CD4-positive, alpha-beta T cell treated with Interleukin-1 beta for 1 hour (primary cell): ENCODE data around the gene GPBAR1.
"Not testable (repeated sequence)": the region's sequence is repeated elsewhere in the genome, so short reads cannot be mapped to it uniquely, and the experiment has no call there.

Experiments
- DNase-seq, 2 donors: peaks; one replicate each; pipeline ENCODE4 v3.0.0-alpha.2; 2020 to 2022

Gene GPBAR1

DNA sequence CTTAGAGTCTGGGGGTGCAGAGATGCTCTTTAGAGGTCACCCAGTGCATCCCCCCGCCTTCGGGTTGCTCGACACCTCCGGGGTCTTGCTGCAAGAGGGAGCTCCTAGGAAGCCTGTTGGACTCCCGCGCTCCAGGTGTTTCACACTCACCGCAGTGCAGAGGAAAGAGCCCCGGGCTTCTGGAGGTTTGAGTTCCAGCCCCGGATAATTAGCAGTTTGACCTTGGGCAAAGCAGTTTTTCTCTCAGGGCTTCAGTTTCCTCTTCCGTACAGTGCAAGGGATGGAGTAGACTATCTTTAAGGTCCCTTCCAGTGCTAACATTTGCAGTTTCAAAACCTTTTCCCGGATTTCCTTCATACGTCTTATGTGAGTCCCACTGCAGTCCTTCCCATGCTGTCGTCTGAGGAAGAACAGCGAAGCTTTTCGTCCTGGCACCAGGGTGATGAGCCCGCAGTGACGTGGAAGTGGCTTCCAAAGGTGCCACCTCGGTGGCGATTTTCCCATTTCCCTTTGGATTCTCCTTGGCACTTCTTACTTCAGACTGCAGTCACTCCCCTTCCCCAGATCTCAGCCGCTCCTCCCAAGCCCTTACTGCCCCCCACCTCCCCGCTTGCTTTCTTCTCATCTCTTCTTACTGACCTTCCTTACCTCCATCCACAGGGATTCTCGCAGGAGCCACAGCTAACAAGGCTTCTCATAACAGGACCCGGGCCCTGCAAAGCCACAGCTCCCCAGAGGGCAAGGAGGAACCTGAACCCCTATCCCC is 10.1 kb downstream of the GPBAR1 start:
- no peak for DNase-seq

DNA sequence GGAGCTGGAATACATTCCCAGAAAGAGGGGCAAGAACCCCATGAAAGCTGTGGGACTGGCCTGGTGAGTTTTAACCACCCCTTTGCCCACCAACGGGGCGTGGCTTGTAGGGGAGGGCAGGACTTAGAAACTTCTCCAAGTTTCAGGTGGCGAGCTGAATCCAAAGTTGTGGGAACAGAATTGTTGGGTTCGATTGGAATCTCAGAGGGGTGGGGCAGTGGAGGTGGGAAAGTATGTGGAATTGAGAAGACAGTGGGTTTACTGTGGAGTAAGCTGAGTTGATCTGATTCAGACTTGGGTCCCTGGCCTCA is 10.6 kb downstream of the GPBAR1 start:
- no peak for DNase-seq

DNA sequence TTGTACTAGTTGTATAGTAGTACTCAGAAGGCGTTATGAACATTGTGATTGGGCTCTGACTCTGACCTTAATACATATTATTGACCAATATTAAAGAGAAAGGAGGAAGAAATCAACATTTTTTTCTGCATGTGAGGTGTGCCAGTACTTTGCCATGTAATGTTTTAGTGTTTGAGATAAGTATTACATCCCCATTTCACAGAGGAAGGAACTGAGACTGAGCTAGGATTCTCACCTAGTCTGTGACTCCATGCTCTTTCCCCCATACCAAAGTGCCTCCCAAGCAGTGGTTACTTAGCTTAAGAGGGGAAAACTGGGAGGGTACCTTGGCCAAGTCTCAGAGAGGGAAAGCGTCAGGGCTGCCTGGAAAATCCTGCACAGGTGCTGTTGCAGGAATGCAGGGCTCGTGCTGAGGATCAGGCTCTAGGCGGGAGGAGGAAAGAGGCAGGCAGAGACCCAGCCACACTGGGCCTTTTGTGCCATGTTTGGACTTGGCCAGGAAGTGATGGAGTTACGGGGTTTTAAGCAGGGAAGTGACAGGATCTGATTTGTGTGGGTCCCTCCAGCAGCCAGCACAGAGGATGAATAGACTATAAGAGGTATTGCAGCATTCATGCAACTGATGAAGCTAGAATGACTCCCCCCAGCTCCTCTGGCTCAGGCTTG is 11.2 kb downstream of the GPBAR1 start:
- no peak for DNase-seq

DNA sequence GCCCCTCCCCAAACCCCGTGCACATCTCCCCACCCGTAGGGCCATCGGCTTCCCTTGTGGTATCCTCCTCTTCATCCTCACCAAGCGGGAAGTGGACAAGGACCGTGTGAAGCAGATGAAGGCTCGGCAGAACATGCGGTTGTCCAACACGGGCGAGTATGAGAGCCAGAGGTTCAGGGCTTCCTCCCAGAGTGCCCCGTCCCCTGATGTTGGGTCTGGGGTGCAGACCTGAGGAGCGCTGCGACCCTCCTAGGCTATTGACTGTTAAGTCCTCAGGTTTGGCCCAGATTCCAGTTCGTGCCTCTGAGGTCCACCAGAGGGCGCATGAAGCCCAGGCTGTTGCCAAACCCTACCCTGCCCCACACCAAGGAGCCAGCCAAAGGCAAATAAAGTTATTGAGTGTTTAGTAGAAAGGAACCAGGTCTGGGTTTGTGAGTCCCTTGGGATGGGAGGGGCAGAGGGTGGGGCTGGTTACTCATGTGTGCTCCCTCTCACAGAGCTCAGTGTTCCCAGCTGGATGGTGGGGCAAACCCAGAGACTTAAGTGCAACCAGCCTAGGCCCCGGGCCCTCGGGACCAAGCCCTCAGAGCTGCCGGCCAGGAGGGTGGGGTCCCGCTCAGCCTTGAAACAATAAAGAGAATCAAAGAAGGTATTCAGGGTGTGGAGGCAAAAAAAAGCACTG is 11.9 kb downstream of the GPBAR1 start:
- DNase-seq, result peak; percentile 85 to 87

DNA sequence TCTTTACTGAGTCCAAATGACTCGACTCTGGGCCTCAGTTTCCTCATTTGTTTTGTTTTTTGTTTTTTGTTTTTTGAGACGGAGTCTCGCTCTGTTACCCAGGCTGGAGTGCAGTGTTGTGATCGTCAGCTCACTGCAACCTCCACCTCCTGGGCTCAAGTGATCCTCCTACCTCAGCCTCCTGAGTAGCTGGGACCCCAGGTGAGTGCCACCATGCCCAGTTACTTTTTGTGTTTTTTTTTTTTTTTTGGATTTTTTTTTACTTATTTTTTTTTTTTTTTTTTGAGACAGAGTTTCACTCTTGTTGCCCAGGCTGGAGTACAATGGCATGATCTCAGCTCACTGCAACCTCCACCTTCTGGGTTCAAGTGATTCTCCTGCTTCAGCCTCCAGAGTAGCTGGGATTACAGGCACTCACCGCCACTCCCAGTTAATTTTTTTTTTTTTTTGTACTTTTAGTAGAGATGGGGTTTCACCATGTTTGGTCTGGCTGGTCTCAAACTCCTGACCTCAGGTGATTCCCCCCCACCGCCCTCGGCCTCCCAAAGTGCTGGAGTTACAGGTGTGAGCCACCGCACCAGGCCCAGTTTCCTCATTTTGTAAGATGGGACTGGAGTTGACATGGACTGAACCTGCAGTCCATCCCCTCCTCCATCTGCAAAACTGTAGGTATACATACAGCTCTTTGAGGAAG is 12.5 kb downstream of the GPBAR1 start:
- DNase-seq, result not testable (repeated sequence)

DNA sequence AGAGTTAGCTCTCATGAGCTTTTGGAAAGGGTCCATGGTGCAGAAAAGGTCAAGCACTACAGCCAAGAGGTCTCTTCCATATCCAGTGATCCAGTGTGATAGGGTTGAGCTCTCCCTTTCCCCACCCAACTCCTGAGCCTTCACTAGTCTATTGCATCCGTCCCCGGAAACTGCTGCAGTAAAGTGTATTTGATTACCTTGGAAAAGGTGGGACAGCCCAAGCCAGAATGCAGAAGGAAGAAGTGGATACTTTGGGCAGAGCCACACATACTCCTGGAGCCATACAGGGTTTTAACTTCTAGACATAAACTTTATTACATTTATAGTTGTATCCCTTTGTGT is 13.1 kb downstream of the GPBAR1 start:
- DNase-seq, result no peak

DNA sequence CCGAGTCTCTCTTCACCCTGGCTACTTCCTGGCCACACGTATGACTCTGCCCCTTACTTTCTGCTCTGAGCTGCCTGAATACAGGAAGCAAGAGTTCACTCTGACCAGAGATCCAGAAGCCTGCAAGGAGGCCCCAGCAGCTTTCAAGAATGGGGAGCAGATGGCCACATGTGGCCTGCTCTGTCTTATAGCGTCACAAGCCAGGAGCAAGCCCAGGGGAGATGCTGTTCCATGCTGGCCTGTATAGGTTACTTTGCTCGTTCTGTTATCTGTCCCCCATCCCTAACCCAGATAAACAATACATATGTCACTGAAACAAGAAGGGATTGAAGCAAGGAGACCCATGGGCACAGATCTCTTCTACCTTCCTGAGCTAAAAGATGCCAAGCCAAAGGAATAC is 13.8 kb downstream of the GPBAR1 start:
- DNase-seq, result no peak

DNA sequence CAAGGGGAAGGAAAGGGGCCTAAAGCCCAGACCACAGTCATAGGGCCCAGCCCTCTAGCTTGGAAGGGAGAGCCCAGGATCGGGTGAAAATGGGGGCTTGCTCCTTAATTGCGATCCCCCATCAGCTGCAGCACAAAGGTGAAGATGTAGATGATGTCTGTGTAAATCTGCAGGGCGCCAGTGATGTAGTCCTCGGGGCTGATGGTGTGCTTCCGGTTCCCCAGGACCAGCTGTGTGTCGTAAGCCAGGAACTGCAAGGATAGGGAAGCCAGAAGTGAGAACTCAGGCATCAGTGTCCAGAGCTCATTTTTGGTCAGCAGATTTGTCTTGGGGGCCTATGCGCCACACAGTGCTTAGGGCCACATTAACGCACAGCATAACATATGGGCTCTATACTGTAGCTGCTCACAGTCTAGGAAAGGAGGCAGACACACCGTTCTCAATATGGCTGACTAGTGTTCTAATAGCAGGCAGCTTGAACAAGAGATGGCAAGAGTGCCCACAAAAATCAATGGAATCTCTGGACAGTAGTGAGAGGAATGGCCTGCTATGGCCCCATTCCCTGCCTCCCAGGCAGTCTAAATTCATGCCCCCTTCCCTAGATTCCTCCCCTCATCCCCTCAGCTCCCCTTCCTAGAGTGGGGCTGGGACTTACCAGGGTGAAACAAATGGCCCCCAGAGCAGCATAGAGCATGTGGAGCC is 14.7 kb downstream of the GPBAR1 start:
- no peak for DNase-seq

DNA sequence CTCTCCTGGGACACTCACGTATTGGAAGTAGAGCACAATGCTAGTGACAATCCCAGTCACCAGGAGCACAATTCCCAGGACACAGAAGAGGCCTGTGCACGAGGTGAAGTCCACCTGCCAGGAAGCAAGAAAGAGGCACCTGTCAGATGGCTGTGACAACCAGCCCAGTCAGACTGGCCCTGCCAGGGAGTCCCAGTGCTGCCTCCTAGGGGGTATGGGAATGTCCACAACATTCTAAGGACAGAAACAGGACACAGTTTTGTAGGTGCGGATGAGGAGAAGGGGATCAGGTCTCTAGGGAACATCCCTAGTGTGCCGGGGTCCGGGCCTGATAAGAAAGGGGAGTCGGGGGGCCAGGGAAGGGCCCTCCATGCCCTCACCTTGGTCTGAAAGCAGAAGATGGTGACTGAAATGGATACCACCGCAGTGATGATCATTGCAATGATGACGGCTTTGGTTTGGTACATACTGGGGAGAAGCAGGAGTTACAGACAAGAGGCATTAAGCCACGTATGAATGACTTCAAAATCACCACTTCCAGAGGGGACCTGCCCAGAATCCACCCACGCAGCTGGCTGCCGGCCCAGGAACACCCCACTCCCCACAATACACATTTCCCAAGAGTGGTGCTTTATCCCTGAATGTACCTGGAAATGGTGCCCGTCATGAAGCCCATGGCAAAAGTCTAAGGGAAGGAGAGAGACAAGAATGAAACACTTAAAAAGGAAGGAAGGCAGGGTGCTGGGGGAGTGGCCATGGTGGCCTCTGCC is 16.4 kb downstream of the GPBAR1 start:
- DNase-seq, result no peak

DNA sequence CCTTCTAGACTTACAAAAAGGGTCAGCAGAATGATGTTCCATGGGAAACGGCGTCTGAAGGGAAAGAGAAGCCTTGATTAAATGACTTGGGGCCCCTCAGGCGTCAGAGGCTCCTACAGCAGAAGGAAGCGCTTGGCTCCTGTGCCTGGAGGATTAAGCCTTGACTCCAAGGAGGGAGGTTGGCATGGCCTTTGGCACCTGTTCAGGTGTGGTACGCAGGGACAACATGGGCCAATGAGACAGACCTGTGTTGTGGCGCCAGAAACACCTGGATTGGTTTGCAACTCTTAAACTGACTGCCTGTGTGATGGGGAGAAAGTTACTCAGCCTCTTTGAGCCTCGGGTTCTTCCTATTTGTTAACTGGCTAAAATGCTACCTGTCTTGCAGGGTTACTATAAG is 17.1 kb downstream of the GPBAR1 start:
- no peak for DNase-seq

DNA sequence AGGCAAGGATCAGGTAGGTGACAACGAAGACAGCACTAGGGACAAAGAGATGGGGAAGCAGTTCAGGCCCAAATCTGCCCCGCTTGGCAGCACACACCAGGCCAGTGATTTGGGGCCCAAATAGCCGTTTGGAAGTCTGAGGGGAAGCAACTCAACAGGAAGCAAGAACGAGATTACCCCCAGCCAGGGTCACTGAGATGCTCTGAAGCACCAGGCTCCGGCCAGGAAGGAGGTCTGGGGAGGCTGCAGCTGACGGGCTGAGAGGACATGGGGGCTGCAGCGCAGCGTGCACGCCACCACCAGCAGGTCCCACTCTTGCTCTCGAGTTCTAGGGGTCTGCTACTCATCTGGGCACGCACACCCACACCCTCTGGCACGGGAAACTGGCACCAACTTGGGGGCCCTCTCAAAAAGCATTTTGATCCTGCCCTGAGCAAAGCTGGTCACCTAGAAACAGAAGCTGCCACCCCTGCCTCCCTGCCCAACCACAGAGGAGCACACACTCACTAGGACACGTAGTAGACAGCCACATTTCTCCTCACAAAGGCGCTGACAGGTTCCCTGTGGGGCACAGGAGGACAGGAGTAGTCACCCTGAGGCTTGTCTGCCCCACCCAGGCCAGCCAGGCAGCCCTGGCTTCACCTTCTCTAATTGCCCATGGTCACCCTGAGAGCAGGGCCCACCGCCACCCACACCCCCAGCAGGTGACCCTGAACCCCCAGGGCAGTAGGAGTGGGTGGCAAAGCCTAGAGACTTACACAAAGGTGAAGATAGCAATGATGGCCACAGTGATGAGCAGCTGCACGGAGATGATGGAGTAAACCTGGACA is 17.9 kb downstream of the GPBAR1 start:
- no peak for DNase-seq

DNA sequence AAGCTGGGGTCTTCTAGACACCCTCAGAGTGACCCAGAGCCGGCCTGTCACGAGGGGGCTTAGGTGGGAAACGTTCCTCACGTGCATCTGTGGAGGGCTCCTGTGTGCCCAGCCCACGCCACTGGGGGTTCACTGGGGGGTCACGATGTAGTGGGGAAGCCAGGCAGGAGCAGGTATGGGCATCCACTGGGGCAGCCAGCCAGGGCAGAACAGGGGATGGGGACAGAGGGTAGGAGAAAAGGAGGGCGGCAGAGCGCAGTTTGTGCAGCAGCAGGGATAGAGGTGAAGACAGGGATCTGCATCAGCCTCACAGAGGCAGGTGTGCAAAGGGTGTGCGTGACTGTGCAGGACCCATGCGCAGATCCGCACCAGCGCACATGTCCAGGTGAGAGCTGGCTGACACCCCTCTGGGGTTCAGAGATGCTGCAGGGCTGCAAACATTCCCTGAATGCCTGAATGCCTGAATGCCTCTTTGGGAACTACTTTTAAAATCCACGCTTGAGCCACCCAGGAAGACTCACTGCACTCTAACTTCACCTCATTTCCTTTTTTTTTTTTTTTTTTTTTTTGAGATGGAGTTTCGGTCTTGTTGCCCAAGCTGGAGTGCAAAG is 19.6 kb downstream of the GPBAR1 start:
- DNase-seq, result no peak

DNA sequence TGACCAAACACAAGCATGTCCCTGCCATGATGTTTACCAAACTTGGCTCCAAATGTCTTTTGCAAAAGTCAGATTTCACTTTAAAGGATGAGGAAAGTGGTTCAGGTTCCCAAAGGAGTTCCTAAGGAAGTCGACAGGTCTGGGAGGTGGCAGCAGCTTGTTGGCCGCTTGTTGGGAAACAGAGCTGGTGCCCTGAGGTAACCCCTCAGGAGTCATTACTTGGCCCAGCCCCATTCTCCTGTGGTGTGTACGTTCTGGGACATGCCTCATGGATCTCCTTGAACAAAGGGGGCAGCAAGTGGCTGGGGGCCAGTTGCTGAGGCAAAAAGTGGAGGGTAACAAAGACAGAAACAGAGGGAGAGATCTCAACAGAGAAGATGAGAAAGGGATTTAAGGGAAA is 20.6 kb downstream of the GPBAR1 start:
- no peak for DNase-seq

DNA sequence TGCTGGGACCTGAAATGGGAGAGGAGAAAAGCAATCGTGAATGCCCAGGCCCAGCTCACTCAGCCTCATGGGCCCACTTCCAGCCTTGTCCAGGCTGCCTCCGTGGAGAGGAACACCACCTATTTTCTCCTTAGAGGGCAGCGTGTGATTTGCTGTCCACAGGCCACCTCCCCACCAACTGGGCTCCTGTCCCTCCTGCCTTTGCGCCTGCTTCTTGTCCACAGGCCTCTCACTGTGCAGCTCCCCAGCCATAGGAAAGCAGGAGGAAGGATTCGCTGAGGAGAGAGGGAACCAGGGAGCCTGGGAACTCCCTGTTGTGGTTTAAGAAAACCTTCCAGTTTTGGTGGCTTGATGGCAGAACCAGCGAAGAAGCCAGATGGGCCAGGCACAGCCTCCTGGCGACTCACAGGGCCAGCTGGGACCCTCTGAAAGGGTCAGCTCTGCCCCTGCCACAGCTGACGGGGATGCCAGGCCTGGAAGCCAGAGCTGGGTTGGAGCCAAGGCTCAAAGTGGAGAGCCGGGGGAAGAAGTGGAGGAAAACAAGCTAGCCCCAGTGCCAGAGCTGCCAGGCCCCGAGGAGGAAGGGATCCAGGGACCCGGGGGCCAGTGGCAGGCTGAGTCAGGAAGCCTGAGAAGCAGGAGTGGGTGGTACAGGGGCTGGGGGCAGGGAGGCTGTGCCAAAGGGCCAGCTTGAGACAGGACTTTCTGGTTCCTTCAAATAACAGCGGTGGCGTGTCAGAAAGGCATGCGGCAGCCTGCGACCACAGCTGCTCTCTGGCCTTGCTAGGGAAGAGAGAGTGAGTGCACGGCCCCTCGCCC is 21.6 kb downstream of the GPBAR1 start:
- DNase-seq, result no peak

DNA sequence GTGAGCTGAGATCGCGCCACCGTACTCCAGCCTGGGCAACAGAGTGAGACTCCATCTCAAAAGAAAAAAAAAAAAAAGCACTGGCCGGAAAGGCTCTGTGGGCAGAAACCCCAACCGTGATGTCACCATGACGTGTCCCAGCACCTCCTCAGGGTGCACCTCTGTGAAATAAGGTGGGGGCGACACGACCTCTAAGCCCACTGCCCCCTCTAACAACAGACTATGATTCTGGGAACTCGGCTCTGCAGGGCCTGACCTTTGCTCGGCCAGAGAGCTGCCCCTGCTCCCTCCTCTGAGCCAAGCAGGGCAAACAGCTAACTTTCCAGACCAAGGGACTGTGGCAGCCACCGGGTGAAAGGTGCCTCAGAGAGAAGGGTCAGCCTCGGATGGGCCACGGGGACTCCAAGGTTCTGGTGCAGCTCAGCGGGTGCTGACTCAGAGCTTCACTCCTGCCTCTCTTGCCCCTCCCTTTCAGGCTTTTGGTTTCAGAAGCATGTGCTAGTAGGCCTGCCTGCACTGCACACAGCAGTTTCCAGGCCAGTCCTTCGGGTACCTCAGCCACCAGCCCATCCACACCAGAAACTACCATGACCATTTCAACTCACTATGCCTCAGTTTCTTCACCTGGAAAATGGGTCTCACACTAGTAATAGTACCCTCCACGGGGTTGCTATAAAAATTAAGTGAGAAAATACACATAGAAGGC is 23.4 kb downstream of the GPBAR1 start:
- peak; percentile 57 to 70 for DNase-seq

DNA sequence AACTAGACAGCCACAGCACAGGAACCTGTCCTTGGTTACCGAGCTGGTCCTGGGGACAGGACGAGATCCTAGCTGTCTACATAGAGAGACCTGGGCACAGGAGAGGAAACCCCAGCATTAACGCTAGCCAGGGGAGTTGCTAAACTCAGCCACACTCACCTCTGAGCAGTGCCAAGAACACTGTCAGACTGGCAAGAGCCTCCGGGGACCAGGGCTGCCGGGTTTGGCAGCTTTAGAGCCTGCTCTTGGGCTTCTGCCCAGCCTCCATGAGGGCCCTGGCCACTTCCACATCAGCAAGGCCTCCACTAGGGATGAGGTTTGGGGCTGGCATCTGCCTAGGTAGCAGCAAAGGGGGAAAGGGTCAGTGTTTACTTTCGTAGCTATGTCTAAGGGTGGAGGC is 24.8 kb downstream of the GPBAR1 start:
- peak in 1 of 2 donors; percentile 39 for DNase-seq

DNA sequence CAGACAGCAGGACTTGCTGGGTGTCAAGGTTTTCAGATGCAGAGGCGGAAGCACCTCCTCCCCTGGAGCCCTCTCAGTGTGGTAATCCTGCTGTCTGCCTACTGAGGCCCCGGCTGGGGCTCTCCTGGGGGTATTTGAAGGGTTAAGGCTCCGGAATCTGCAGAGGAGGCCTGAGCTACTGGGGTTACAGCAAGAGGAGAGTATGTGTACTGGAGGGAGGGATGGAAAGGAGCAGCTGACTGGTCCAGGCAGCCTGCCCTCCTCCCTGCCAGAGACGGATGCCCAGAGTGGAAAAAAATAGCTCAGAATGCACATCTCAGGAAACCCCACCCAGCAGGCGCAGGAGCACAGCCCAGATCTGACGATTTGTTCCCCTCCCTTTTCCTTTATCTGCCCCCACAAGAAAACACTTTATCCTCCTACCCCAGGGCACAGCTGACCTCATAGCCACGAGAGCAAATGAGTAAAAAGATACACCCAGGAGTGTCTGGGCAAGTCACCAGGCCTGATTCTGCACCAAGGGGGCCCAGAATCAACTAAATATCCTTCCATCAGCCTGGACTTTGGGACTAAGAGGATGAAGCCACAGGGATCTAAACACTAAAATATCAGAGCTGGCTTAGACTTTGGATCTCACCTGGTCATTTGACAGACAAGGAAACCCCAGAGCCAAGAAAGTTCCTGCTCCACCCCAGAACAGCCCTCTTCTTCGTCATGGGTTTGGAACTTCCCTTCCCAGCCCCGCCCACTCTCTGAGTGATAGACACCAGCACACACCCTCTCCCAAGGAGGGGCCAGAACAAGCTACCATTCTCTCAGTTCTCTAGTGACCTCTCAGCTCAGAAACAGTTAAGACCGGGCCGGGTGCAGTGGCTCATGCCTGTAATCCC is 26.0 kb downstream of the GPBAR1 start:
- peak; percentile 91 to 92 for DNase-seq

DNA sequence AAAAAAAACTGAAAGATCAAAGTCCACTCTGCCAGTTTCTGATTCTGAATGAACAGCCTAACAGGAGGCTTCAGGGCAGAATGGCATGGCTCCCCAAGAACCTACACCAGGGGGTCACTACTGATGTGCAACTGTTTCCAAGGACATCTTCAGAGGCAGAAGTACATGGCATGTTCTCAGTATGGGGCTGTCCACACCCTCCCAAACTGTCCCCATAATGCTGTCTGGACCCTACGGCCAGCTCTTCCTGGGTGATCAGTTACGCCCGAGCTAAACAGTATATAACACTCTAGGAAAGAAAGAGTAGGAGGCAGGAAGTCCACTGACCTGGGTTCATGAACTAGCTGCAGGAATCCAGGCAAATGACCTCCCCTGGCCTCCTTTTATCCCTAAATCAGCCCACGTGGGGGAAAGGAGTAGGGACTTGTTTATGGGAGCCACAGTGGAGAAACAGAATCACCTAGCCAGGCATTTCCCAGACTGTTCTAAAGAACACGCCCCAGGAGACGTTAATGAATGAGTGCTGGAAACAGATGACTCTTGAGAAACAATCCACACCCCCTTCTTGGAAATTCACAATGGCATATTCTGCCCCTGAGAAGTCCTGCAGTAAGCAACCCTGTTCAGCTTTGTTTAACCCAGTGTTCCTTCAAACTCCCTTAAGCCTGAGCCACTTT is 29.0 kb downstream of the GPBAR1 start:
- DNase-seq, result no peak
